ENCODE data around the gene EEA1.

DNA sequence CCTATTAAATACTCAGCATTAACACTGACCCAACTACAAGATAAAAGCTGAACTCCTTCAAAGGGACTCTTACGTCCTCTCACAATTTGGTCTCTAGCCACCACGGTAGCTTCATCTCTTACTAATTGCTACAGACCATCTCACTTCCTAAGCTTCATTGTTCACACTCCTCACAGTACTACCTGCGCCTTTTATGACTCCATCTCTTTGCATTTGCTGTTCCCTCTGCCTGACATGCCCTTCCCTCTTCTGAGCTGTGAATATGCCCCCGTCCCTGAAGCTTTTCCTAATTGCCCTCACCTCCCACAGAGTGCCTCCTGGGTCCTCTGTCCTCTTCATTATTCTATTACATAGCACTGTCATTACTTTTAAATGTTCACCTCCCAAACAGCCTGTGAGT lies 2.5 kb downstream of the EEA1 start:
- TF ChIP-seq POLR2A (IDR thresholded peaks at IDR 0.05): no peak
- TF ChIP-seq, protein P1, sequence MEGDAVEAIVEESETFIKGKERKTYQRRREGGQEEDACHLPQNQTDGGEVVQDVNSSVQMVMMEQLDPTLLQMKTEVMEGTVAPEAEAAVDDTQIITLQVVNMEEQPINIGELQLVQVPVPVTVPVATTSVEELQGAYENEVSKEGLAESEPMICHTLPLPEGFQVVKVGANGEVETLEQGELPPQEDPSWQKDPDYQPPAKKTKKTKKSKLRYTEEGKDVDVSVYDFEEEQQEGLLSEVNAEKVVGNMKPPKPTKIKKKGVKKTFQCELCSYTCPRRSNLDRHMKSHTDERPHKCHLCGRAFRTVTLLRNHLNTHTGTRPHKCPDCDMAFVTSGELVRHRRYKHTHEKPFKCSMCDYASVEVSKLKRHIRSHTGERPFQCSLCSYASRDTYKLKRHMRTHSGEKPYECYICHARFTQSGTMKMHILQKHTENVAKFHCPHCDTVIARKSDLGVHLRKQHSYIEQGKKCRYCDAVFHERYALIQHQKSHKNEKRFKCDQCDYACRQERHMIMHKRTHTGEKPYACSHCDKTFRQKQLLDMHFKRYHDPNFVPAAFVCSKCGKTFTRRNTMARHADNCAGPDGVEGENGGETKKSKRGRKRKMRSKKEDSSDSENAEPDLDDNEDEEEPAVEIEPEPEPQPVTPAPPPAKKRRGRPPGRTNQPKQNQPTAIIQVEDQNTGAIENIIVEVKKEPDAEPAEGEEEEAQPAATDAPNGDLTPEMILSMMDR (IDR thresholded peaks at IDR 0.05 in 4 of 5, conservative IDR thresholded peaks at IDR 0.05 in 1 of 5): no peak

Data from gastrocnemius medialis (tissue), 4 donors.